GM12874 (cell line): ENCODE measurements around the gene BBS5.

Source experiments
- CTCF ChIP-seq: IDR thresholded peaks from 2 replicates; pipeline ENCODE4 v1.5.1; 2011; ENCODE audit warnings: low read depth, mild to moderate bottlenecking, control low read depth, low read length, moderate library complexity; ENCODE audit not compliant: insufficient read depth

BBS5 gene

GRCh38 chr2:169476459-169476858, 2.8 kb upstream of the BBS5 start:
- TF ChIP-seq CTCF: no peak

- TF ChIP-seq CTCF: no peak
These were observed 955 bp upstream of the BBS5 start for GRCh38 chr2:169478339-169478738.

- TF ChIP-seq CTCF: no peak
These were observed 493 bp upstream of the BBS5 start for GRCh38 chr2:169478745-169479256.

- TF ChIP-seq CTCF: no peak
These were observed 778 bp downstream of the BBS5 start for GRCh38 chr2:169480079-169480465.

- TF ChIP-seq CTCF: no peak
These were observed 6.4 kb downstream of the BBS5 start for GRCh38 chr2:169485650-169486138.

- TF ChIP-seq CTCF: no peak
These were observed 7.2 kb downstream of the BBS5 start for GRCh38 chr2:169486487-169486886.

GRCh38 chr2:169490834-169491233, 11.5 kb downstream of the BBS5 start:
- no peak for TF ChIP-seq CTCF
